Adrenal gland (tissue), 5 donors: ENCODE data around the gene POLA2.

ENCODE experiments used
- CTCF ChIP-seq, 6 experiments: fragments of 450-650 bp in 4 of 6; fragments of 200-600 bp in 2 of 6; sonication (generic) in 1 of 6; IDR thresholded peaks; 1 replicate in 5 of 6; 2 replicates in 1 of 6; pipeline versions ENCODE4 v1.5.1 to v1.8.0; 2016 to 2021; ENCODE audit warnings: antibody characterized with exemption in 6 of 6, mild to moderate bottlenecking in 2 of 6, moderate library complexity in 1 of 6
- POLR2A ChIP-seq, 2 donors: fragments of 450-650 bp; IDR thresholded peaks; one replicate each; pipeline ENCODE4 v1.6.1; 2017; ENCODE audit warnings: antibody characterized with exemption in 2 of 2, mild to moderate bottlenecking in 2 of 2, moderate library complexity in 1 of 2
- donor health status: DM: no; HTN: no; CAD: no.

- TF ChIP-seq CTCF (IDR thresholded peaks at IDR 0.05) (peak in 1 of 6 experiments; percentile 19), POLR2A (IDR thresholded peaks at IDR 0.05) (peak in 1 of 2 donors; percentile 56)
Observed at GRCh38 chr11:65314501-65315203, 52.9 kb downstream of the POLA2 start, which contains the start of gene CDC42EP2.
